ENCODE measurements around the gene PTPN7.
A peak's percentile ranks its signal among the peaks of the same experiment; 100 is the strongest.

DNA sequence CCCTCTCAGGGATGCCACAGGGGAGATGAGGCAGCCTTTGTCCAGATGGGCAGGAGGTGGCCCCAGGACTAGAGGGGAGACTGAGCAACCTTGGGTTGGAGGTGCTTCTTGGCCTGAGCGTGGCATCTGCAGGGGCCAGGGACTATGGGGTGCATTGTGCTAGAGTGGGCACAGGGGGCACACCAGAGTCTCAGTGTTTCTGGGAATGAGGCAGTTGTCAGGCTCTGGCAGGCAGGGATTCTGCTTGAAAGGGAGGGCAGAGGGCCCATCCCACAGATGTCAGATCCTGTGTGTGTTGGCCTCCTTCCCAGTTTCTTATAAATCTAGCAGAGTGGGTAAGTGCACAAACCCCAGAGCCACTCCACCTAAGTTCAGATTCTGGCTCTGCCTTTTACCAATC, 46.9 kb upstream of the PTPN7 start:
- no peak for TF ChIP-seq MZF1 (tag by site-specific recombination; IDR thresholded peaks at IDR 0.05; ENCODE audit: borderline replicate concordance)
- TF ChIP-seq, protein P1, sequence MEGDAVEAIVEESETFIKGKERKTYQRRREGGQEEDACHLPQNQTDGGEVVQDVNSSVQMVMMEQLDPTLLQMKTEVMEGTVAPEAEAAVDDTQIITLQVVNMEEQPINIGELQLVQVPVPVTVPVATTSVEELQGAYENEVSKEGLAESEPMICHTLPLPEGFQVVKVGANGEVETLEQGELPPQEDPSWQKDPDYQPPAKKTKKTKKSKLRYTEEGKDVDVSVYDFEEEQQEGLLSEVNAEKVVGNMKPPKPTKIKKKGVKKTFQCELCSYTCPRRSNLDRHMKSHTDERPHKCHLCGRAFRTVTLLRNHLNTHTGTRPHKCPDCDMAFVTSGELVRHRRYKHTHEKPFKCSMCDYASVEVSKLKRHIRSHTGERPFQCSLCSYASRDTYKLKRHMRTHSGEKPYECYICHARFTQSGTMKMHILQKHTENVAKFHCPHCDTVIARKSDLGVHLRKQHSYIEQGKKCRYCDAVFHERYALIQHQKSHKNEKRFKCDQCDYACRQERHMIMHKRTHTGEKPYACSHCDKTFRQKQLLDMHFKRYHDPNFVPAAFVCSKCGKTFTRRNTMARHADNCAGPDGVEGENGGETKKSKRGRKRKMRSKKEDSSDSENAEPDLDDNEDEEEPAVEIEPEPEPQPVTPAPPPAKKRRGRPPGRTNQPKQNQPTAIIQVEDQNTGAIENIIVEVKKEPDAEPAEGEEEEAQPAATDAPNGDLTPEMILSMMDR (tag by site-specific recombination; IDR thresholded peaks at IDR 0.05), result peak; percentile 52; the same call in 1 of the 2 replicates
- TF ChIP-seq ZNF114 (tag by site-specific recombination; IDR thresholded peaks at IDR 0.05), result no peak
- TF ChIP-seq YY1 (tag by site-specific recombination; IDR thresholded peaks at IDR 0.05), result no peak
- no peak for TF ChIP-seq GLI4 (tag by site-specific recombination; IDR thresholded peaks at IDR 0.05)
- TF ChIP-seq ZNF501 (tag by site-specific recombination; IDR thresholded peaks at IDR 0.05), result no peak
- no peak for TF ChIP-seq RBAK (tag by site-specific recombination; IDR thresholded peaks at IDR 0.05)
- TF ChIP-seq ZNF707 (tag by site-specific recombination; IDR thresholded peaks at IDR 0.05), result no peak
- TF ChIP-seq ZBTB8A (tag by site-specific recombination; IDR thresholded peaks at IDR 0.05), result no peak
- TF ChIP-seq, protein P2, sequence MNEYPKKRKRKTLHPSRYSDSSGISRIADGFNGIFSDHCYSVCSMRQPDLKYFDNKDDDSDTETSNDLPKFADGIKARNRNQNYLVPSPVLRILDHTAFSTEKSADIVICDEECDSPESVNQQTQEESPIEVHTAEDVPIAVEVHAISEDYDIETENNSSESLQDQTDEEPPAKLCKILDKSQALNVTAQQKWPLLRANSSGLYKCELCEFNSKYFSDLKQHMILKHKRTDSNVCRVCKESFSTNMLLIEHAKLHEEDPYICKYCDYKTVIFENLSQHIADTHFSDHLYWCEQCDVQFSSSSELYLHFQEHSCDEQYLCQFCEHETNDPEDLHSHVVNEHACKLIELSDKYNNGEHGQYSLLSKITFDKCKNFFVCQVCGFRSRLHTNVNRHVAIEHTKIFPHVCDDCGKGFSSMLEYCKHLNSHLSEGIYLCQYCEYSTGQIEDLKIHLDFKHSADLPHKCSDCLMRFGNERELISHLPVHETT (tag by site-specific recombination; IDR thresholded peaks at IDR 0.05), result no peak
- TF ChIP-seq ZNF311 (tag by site-specific recombination; IDR thresholded peaks at IDR 0.05; ENCODE audit: borderline replicate concordance), result no peak
- TF ChIP-seq ZBTB49 (tag by site-specific recombination; IDR thresholded peaks at IDR 0.05; ENCODE audit: low read depth), result no peak
- TF ChIP-seq, protein P3, sequence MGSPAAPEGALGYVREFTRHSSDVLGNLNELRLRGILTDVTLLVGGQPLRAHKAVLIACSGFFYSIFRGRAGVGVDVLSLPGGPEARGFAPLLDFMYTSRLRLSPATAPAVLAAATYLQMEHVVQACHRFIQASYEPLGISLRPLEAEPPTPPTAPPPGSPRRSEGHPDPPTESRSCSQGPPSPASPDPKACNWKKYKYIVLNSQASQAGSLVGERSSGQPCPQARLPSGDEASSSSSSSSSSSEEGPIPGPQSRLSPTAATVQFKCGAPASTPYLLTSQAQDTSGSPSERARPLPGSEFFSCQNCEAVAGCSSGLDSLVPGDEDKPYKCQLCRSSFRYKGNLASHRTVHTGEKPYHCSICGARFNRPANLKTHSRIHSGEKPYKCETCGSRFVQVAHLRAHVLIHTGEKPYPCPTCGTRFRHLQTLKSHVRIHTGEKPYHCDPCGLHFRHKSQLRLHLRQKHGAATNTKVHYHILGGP (tag by site-specific recombination; IDR thresholded peaks at IDR 0.05), result no peak

All from HEK293 (cell line).